Left kidney (tissue), 8 donors: ENCODE results near the gene PTGER4. TPM values are rescaled to one million over a fixed set of nuclear protein-coding genes. Genes with fewer than 3 reads are reported as not detected.
"Not testable (repeated sequence)": the region's sequence is repeated elsewhere in the genome, so short reads cannot be mapped to it uniquely, and the experiment has no call there.

Experiments
- DNase-seq: peaks from one replicate; pipeline ENCODE4 v3.0.0-alpha.2; 2013
- long read RNA-seq, 8 donors: transcript quantifications; one replicate each; lab custom pipeline, GENCODE V29; 2026
- polyA plus RNA-seq: library from polyadenylated mRNA; unstranded; fragments of 120-200 nt; gene quantifications from one replicate; pipeline ENCODE4 v1.2.1, GENCODE V29; 2013; ENCODE audit not compliant: insufficient read length

The PTGER4 gene
- 10.3 TPM for polyA plus RNA-seq
- long read RNA-seq, donor 1, transcript PTGER4-201 (3 exons, 3,848 nt): major isoform, 5 of 9 reads
- long read RNA-seq, donor 1, partial matches to known transcripts: 0 of 9 reads
- long read RNA-seq, donor 1, other reads (novel, unspliced or antisense): 0 of 9 reads
- long read RNA-seq, donor 2, transcript PTGER4-205 (2 exons, 1,279 nt): major isoform, 5 of 9 reads
- long read RNA-seq, donor 2, partial matches to known transcripts: 0 of 9 reads
- long read RNA-seq, donor 2, other reads (novel, unspliced or antisense): 0 of 9 reads
- long read RNA-seq, donor 3, partial matches to known transcripts: 0 of 5 reads
- long read RNA-seq, donor 3, other reads (novel, unspliced or antisense): 0 of 5 reads
- long read RNA-seq, donor 4: 0 reads
- long read RNA-seq, donor 5, transcript PTGER4-201 (3 exons, 3,848 nt): major isoform, 5 of 5 reads
- long read RNA-seq, donor 5, partial matches to known transcripts: 0 of 5 reads
- long read RNA-seq, donor 5, other reads (novel, unspliced or antisense): 0 of 5 reads
- long read RNA-seq, donor 6, partial matches to known transcripts: 8 of 17 reads
- long read RNA-seq, donor 6, other reads (novel, unspliced or antisense): 5 of 17 reads
- long read RNA-seq, donor 7, partial matches to known transcripts: 0 of 6 reads
- long read RNA-seq, donor 7, other reads (novel, unspliced or antisense): 0 of 6 reads
- long read RNA-seq, donor 8, partial matches to known transcripts: 0 of 2 reads
- long read RNA-seq, donor 8, other reads (novel, unspliced or antisense): 0 of 2 reads

DNA sequence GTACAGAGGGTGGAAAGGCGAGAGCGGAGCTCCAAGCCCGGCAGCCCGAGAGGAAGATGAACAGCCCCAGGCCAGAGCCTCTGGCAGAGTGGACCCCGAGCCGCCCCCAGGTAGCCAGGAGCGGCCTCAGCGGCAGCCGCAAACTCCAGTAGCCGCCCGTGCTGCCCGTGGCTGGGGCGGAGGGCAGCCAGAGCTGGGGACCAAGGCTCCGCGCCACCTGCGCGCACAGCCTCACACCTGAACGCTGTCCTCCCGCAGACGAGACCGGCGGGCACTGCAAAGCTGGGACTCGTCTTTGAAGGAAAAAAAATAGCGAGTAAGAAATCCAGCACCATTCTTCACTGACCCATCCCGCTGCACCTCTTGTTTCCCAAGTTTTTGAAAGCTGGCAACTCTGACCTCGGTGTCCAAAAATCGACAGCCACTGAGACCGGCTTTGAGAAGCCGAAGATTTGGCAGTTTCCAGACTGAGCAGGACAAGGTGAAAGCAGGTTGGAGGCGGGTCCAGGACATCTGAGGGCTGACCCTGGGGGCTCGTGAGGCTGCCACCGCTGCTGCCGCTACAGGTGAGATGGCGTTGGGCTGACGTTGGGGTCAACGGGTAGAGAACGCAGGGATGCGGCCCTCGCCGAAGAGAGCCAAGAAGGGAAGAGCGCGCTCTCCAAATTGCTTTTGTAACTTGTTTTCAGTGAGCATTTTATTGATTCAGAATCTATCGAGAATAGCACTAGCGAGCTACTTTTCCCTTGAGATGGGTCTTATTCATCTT, at the start of gene PTGER4:
PTGER4 (plus strand) TSS at position 3 of the 769 bp plus-strand sequence. CDS start 1,079 bp downstream, outside the sequence.
- no peak for DNase-seq

DNA sequence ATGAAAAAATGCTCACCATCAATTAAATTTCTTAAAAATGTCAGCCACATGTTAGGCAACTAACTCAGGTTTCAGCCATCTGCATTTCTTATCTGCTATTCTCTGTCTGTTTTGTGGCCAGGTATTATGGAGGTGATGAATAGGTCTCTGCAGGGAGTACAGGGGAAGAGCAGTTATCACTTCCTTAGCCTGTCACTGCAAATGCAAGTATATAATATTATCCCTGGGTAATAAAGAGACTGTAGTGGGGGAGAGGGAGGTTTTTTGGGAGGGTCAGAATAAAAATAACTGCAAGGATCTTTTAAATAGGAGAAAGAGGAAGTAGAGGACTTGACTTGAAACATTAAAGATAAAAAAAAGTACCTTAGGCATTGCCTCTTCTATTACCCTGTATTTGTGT, 49.6 kb upstream of the PTGER4 start:
- DNase-seq: no peak

DNA sequence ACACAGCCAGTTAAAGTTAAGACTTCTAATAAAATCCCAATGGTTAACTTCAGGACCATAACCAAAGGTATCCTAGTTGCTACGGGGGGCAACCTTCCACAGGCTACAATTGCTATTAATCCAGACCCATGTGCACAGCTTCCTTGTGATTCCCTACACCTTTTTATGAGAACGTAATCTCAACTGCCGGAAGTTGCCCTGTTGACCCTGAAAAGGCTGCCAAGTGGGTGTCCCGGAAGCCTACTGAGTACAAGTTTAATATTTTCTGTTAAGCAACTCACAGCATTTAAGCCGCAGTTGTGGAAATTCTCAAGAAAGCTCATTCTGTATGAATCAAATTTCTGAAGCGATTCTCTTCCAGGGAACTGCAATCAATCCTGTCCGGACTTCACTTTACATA, 48.5 kb upstream of the PTGER4 start:
- DNase-seq: no peak

DNA sequence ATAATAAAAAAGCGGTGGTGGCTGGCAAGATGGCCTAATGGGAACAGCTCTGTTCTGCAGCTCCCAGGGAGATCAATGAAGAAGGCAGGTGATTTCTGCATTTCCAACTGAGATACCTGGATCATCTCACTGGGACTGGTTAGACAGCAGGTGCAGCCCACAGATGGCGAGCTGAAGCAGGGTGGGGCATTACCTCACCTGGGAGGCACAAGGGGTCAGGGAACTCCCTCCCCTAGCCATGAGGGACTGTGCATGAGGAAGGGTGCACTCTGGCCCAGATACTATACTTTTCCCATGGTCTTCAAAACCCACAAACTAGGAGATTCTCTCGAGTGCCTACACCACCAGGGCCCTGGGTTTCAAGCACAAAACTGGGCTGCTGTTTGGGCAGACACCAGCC, 45.6 kb upstream of the PTGER4 start:
- DNase-seq: no peak

DNA sequence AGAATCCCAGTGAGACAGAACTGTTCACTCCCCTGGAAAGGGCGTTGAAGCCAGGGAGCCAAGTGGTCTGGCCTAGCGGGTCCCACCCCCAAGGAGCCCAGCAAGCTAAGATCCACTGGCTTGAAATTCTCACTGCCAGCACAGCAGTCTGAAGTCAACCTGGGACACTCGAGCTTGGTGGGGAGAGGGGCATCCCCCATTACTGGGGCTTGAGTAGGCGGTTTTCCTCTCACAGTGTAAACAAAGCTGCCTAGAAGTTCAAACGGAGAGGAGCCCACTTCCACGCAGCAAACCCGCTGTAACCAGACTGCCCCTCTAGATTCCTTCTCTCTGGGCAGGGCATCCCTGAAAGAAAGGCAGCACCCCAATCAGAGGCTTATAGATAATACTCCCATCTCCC, 45.1 kb upstream of the PTGER4 start:
- DNase-seq: no peak

DNA sequence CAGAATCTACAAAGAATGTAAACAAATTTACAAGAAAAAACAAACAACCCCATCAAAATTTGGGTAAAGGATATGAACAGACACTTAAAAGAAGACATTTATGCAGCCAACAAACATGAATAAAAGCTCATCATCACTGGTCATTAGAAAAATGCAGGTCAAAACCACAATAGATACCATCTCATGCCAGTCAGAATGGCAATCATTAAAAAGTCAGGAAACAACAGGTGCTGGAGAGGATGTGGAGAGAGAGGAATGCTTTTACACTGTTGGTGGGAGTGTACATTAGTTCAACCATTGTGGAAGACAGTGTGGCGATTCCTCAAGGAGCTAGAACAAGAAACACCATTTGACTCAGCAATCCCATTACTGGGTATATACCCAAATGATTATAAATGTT, 40.2 kb upstream of the PTGER4 start:
- not testable (repeated sequence) for DNase-seq

DNA sequence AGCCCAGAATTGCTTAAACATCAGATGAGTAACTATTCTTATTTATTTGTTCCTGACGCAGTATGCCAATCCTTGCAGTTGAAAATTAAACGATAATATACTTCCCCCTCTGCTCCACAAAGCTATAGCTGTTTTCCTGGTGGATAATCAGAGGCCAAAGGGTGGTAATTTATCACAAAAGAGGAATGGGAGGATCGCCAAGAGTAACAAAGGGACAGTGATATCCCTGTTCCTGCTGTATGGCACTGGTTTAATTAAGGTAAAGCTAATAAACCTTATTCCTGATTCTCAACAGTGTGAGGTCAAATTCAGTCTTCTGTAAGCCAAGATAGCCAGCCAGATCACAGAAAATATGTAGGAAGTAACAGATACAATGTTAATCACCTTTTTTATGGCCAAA, 33.4 kb upstream of the PTGER4 start:
- peak; percentile 60 for DNase-seq

DNA sequence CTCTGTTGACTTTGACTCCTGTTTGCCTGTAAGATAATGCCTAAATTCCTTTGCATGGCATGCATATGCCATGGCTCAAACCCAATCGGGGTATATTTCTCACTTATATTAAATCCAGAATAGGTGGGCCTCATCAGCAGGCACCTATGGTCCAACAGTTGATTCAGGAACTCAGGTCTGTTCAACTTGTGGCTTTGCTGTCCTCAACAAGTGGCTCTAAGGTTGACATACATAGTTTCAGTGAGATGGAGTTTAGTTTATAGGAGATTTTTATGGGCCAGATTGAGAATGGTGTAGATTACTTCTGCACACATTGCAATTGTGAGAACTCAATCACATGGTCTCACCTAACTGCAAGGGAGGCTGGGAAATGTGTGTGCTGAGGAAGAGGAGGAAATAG, 31.6 kb upstream of the PTGER4 start:
- no peak for DNase-seq

DNA sequence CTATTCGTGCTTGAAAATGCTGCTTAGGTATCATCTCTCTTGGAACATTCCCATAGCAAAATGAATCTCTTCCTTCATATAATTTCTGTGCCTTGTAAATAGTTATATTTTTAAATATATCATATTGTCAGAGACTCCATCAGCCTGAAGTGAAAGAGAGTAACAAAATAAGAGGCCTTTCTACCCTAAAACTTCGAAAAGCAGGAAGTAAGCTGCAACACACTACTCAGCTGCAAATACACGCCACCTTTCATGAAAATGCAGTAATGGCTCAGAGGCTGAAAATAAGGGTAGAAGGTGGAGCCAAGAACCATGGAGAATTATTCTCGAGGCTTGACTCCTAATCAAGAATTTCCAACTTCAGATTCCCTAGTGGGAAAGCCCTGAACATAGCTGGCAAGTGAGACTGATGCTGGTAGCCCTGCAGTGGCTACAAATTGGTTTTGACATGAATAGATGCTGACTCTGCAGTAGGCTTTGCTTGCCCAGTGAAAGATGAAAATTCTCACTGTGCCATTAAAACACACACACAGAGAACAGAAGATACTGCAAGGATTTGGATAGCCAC, 30.2 kb upstream of the PTGER4 start:
- DNase-seq: no peak

DNA sequence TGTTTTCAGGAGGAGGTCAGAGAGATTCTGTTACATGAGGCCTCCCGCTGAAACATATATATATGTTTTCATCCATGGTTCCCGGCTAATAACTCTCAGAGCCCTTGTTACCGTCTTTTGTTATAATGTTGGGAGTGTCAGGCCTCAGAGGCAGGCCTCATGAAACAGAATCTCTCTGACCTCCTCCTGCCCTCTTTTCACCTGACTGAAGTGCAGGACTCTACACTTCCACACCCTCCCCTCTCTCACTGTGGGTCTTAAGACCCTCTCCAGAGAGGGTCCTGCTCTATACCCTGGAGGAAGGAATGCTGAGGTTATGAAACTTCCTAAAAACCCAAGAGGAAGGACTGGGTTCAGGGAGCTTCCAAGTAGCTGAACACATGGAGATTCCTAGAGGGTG, 28.5 kb upstream of the PTGER4 start:
- no peak for DNase-seq

DNA sequence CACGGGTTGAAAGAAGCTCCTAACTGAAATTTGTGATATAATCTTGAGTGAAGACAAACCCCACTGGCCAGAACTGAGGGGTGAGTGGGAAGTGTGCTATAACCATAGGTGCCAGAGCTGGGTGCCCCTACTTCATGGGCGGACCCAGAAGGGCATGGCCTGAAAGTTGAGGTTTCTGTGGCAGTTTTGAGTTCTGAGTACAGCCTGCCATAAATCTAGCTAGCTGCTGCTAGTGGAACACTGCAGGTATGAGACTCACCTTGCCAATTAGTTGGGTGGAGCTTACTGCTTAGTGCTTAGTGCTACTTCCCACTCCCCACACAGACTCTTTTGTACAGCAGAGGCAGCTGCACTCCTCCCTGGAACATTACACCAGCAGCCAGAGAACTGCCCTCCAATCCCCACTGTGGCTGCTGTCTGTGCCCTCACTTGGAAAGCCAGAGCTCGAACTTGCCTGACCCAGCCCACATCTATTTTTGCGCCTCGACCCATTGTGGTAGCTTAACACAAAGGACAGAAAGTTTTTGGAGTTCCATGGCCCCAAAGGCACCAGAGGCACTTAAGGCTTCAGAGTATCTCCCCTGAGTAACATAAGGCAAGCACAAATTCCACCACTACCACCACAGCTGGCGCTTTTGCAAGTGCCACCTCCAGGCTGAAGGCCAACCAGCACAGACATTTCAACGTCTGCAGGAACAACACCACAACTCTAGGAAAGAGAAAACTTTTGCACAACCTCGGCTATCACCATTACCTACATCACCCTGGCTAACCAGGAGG, 27.1 kb upstream of the PTGER4 start:
- no peak for DNase-seq

DNA sequence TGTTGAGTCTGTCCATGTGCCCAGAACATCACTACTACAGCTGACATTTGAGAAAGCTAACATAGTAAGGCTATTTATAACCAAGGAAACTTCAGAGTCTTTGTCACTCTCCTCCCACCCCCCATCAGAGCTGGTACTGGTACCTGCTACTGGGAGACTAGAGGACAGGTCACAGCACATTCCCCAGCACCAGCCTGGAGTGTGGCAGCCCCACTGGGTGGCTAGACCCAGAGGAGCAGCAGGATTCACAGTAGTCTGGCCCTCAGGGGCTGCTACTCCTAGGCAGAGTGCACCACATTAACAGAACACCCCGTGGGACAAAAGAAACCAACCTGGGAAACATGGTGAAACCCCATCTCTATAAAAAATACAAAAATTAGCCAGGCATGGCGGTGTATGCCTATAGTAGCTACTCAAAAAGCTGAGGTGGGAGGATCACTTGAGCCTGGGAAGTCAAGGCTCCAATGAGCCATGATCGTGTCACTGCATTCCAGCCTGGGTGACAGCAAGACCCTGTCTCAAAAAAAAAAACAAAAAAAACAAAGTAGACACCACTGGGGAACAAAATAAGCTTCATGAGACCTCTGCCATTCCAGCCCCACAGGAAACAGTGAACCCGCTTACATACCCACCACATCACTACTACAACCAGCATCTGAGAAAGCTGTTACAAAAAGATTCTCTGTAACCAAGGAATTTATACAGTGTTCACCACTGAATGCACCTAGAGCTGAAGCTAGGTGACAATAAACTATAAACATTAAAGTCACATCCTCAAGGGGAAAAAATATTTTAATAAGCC, 26.3 kb upstream of the PTGER4 start:
- DNase-seq: no peak

DNA sequence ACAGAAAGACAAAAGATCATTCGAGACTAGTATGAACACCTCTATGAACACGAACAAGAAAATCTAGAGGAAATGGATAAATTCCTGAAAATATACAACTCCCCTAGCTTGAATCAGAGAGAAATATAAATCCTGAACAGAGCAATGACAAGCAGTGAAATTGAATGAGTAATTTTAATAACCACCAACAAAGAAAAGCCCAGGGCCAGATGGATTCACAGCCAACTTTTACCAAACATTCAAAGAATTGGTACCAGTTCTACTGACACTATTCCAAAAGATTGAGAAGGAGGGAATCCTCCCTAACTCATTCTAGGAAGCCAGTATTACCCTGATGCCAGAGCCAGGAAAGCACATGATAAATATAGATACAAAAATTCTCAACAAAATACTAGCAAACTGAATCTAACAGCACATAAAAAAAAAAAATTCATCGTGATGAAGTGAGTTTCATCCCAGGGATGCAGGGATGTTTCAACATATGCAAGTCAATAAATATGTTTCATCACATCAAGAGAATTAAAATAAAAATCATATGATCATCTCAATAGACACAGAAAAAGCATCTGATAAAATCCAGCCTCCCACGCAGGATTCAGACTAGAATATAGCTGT, 25.2 kb upstream of the PTGER4 start:
- no peak for DNase-seq

DNA sequence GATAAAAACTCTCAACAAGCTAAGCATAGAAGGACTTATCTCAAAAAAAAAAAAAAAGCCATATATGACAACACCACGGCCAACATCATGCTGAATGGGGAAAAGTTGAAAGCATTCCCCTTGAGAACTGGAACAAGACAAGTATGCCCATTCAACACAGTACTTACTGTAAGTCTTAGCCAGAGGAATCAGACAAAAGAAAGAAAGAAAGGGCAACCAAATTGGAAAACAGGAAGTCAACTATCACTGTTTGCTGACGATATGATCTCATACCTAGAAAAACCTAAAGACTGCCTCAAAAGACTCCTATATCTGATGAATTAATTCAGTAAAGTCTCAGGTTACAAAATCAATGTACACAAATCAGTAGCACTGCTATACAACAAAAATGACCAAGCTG, 24.6 kb upstream of the PTGER4 start:
- DNase-seq: no peak

DNA sequence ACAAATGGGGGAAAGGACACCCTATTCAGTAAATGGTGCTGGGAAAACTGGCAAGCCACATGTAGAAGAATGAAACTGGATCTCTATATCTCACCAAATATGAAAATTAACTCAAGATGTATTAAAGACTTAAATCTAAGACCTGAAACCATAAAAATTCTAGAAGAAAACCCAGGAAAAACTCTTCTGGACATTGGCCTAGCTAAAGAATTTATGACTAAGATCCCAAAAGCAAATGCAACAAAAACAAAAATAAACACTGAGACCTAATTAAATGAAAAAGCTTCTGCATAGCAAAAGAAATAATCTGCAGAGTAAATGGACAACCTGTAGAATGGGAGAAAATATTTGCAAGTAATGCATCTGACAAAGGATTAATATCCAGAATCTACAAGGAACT, 23.6 kb upstream of the PTGER4 start:
- not testable (repeated sequence) for DNase-seq

DNA sequence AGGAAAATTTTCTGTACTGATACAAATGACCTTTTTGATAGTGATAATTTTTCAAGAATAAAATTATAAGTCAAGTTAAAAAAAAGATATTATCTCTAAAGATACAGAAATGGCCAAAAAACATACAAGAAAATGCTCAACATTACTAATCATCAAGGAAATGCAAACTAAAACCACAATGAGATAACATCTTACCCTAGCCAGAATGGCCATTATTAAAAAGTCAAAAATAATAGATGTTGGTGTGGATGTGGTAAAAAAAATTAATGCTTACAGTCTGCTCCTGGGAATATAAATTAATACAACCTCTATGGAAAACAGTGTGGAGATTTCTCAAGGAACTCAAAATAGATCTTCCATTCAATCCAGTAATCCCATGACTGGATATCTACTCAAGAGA, 22.9 kb upstream of the PTGER4 start:
- no peak for DNase-seq

DNA sequence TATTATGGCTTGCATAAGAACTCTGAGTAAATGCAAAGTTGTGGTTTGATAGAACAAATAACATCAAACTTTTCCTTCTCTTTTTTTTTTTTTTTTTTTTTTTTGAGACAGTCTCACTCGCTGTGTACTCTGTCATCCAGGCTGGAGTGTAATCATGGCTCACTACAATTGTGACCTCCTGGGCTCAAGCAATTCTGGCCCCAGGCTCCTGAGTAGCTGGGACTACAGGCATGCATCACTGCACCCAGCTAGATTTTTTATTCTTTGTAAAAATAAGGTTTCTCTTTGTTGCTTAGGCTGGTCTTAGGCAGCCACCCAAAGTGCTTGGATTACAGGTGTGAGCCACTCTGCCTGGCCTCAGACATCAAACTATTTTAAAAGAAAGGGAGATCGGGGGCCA, 19.0 kb upstream of the PTGER4 start:
- no peak for DNase-seq

DNA sequence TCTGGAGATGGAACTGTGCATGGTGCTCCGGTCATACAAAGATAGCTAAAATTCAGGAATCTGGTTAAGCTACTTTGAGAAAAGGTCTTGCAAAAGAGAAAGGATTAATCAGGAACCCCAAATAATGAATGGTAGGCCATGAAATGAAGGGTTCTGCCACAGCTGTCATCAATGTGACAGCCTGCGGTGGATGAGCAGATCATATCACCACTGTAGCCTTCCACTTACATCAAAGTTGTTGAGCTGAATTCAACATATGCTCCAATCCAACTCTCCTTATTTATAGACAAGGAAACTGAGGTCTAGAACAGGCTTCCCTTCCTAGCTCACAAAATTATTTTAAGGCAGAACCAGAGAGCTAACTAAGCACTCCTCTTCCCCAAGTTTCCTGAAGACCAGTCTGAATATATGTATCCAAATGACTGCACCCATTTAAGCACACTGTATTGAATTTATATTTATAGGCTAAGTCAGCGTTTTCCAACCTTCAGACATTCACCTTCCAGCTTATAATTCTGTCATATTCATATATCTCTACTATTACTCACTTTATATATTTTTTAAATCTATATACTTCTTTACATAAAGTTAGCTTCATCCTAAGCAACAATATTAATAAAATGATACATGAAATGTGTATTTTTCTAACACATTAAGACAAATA, 13.9 kb upstream of the PTGER4 start:
- no peak for DNase-seq

DNA sequence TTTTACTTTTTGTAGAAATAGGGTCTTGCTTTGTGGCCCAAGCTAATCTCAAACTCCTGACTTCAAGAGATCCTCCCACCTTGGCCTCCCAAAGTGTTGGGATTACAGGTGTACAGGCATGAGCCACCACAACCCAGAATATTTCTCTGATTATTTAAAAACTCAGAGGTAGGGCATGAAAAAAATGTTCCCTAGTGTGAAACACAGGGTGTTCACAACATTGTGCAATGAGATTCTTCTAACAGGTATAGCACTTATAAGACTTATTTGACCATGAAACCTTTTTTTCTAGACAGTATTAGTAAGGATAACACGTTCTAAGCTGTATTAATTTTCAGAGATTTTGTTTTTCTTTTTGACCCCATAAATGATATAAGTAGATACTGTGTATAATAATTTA, 13.1 kb upstream of the PTGER4 start:
- no peak for DNase-seq
